ENCODE results near the gene TRIM44.

DNA sequence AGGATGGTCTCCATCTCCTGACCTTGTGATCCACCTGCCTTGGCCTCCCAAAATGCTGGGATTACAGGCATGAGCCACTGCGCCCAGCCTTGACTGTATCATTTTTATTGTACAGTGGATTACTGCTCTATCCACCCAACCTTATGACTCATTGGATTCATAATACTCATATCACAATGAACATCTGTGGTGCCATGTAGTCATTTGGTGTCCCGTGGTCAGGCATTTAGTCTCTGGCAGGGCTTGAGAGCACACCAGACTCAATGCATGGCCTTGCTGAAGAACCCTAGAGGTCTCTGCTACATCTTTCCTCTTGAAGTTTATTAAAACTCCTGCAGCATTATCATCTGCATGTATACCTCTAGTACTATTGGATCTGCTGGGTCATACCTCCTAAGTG lies 183.3 kb downstream of the TRIM44 start:
- TF ChIP-seq, protein P1, sequence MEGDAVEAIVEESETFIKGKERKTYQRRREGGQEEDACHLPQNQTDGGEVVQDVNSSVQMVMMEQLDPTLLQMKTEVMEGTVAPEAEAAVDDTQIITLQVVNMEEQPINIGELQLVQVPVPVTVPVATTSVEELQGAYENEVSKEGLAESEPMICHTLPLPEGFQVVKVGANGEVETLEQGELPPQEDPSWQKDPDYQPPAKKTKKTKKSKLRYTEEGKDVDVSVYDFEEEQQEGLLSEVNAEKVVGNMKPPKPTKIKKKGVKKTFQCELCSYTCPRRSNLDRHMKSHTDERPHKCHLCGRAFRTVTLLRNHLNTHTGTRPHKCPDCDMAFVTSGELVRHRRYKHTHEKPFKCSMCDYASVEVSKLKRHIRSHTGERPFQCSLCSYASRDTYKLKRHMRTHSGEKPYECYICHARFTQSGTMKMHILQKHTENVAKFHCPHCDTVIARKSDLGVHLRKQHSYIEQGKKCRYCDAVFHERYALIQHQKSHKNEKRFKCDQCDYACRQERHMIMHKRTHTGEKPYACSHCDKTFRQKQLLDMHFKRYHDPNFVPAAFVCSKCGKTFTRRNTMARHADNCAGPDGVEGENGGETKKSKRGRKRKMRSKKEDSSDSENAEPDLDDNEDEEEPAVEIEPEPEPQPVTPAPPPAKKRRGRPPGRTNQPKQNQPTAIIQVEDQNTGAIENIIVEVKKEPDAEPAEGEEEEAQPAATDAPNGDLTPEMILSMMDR (IDR thresholded peaks at IDR 0.05), result no peak
- no peak for TF ChIP-seq POLR2A (IDR thresholded peaks at IDR 0.05)
